NB4 (cell line): ENCODE data around the gene CLDN6.

Source experiments
- CTCF ChIP-seq: IDR thresholded peaks from one replicate; pipeline ENCODE4 v1.5.1; 2012; ENCODE audit warnings: low read depth, low read length
- POLR2A ChIP-seq: IDR thresholded peaks from 2 replicates; pipeline ENCODE4 v1.6.1; 2011; ENCODE audit warnings: mild to moderate bottlenecking; ENCODE audit not compliant: insufficient read length; ENCODE audit errors: extremely low read depth

- no peak for TF ChIP-seq CTCF
- peak; percentile 79 for TF ChIP-seq POLR2A
Observed at GRCh38 chr16:3023669-3024478, 5.9 kb upstream of the CLDN6 start, which contains the start of the genes HCFC1R1 and THOC6.
